ENCODE results near the gene DIPK1C. TPM values are rescaled to one million over a fixed set of nuclear protein-coding genes. Genes with fewer than 3 reads are reported as not detected.

Gene DIPK1C
- total RNA-seq, 3 donors from 2014 or later (not counting 1 experiment from before 2014, with no cell fraction given), result not detected

DNA sequence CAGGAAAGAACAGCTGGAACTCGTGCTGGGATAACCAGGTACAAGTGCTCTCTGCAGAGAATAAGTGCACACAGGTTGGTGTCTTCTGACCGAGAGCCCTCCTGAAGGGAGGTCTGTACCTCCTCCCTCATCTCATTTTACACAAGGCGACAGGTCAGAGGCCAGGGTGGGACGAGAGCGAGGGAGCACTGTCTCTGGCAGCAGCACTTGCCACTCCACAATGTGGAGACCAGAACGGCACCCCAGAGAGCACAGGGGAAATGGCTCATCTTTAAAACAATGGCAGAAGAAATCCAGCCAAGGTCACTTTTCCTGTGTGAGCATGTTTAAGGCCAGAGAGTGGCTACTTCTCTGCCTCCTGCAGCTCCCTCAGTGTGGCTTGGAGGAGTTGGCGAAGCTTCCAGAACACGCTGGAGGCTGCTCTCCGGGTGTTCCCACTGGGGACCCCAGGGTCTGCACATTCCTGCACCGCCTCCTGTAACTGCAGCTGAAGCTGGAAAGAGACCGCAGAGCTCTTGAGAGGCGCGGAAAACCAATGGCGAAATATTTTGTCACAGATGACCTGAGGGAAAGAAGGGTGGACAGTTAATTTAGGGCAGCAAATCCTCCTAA lies 20.8 kb downstream of the DIPK1C start:
- no peak overlapping the region for H3K4me3 Mint-ChIP-seq
- H3K27me3 ChIP-seq (ENCODE audit: control insufficient read depth, insufficient read depth, low read length), result no peaks in the 10 kb centered on the region
- no peak overlapping the region for H3K27ac ChIP-seq (ENCODE audit: low read length)
- H3K27me3 Mint-ChIP-seq (ENCODE audit: low read depth in 2 of 2), result peaks cover 0 to 8% of the 10 kb centered on the region in 2 donors
- no peaks in the 10 kb centered on the region for H3K36me3 ChIP-seq (ENCODE audit: control insufficient read depth, insufficient read depth, low read length)
- H3K4me1 ChIP-seq (ENCODE audit: control insufficient read depth, insufficient read depth, low read length), result no peaks in the 10 kb centered on the region
- no peak overlapping the region for H3K4me3 ChIP-seq (ENCODE audit: low read length)
- DNase-seq, result no peak
- H3K4me1 Mint-ChIP-seq, result no peaks in the 10 kb centered on the region
- no peaks in the 10 kb centered on the region for H3K9me3 Mint-ChIP-seq
- 92% methylated on average over 14 of the region's 14 CpGs for WGBS (ENCODE audit: insufficient coverage)
- no peaks in the 10 kb centered on the region for H3K36me3 Mint-ChIP-seq
- no peak for ATAC-seq
- no peak for TF ChIP-seq CTCF (IDR thresholded peaks at IDR 0.05)
- H3K9me3 ChIP-seq (ENCODE audit: control insufficient read depth, insufficient read depth, low read length), result no peaks in the 10 kb centered on the region
- no peak overlapping the region for H3K27ac Mint-ChIP-seq
- intact Hi-C loops (cut with micrococcal nuclease), result no loop called here

DNA sequence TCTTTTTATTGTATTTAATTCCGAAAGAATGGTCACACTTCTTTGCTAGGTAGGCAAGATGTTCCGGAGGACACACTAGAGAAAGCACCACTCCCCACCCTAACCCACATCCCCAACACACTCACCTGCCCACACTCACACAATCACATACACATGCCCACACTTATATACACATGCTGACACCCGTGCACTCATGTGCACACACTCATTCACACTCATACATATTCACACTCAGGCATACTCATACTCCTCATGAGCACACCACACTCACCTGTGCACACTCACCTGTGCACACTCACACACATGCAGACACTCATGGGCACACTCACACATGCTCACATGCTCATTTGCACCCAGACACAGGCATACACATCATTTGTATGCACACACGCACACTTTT lies 21.4 kb downstream of the DIPK1C start:
- no peak for TF ChIP-seq CTCF (IDR thresholded peaks at IDR 0.05)
- 93% methylated on average over 4 of the region's 4 CpGs for WGBS (ENCODE audit: insufficient coverage)
- Mint-ChIP-seq H3K36me3 (no peaks in the 10 kb centered on the region), H3K9me3 (no peaks in the 10 kb centered on the region), H3K27ac (no peak overlapping the region), H3K27me3 (ENCODE audit: low read depth in 2 of 2) (peaks cover 0 to 8% of the 10 kb centered on the region in 2 donors), H3K4me3 (no peak overlapping the region), H3K4me1 (no peaks in the 10 kb centered on the region)
- H3K27ac ChIP-seq (ENCODE audit: low read length), result no peak overlapping the region
- ATAC-seq, result peak in 1 of 3 donors; percentile 36
- no peaks in the 10 kb centered on the region for H3K4me1 ChIP-seq (ENCODE audit: control insufficient read depth, insufficient read depth, low read length)
- H3K4me3 ChIP-seq (ENCODE audit: low read length), result no peak overlapping the region
- H3K9me3 ChIP-seq (ENCODE audit: control insufficient read depth, insufficient read depth, low read length), result no peaks in the 10 kb centered on the region
- intact Hi-C loops (cut with micrococcal nuclease), result no loop called here
- no peaks in the 10 kb centered on the region for H3K36me3 ChIP-seq (ENCODE audit: control insufficient read depth, insufficient read depth, low read length)
- no peak for DNase-seq
- H3K27me3 ChIP-seq (ENCODE audit: control insufficient read depth, insufficient read depth, low read length), result no peaks in the 10 kb centered on the region

DNA sequence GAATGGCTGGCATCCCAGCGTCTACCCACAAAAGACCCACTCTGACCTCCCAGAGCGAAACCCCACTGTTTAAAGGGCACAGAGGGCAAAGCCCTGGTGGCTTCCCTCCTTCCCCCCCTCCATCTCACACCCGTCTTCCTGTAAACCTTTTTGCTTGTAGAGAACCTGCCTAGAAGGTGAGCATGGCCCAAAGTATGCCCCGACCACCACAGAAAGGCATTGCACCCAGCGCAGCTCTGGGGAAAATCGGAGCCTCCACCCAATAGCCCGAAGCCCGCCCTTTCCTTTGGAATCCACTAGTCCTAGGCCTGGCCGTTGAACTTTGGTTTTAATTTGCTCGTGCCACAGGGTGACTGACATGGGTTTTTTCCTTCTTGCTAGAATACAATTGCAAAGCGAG lies 22.6 kb downstream of the DIPK1C start:
- intact Hi-C loops (cut with micrococcal nuclease), result no loop called here

More for the DNA sequence above, 22.6 kb downstream of the DIPK1C start:
- Histone ChIP-seq H3K9me3 (ENCODE audit: control insufficient read depth, insufficient read depth, low read length) (no peaks in the 10 kb centered on the region), H3K4me1 (ENCODE audit: control insufficient read depth, insufficient read depth, low read length) (no peaks in the 10 kb centered on the region), H3K4me3 (ENCODE audit: low read length) (no peak overlapping the region), H3K27ac (ENCODE audit: low read length) (no peak overlapping the region), H3K27me3 (ENCODE audit: control insufficient read depth, insufficient read depth, low read length) (no peaks in the 10 kb centered on the region), H3K36me3 (ENCODE audit: control insufficient read depth, insufficient read depth, low read length) (no peaks in the 10 kb centered on the region)
- no peak for TF ChIP-seq CTCF (IDR thresholded peaks at IDR 0.05)
- WGBS (ENCODE audit: insufficient coverage), result 94% methylated on average over 11 of the region's 11 CpGs
- ATAC-seq (no peak), DNase-seq (no peak)
- no peaks in the 10 kb centered on the region for H3K4me1 Mint-ChIP-seq
- H3K27me3 Mint-ChIP-seq (ENCODE audit: low read depth in 2 of 2), result peaks cover 0 to 8% of the 10 kb centered on the region in 2 donors
- no peaks in the 10 kb centered on the region for H3K36me3 Mint-ChIP-seq
- no peak overlapping the region for H3K4me3 Mint-ChIP-seq
- no peaks in the 10 kb centered on the region for H3K9me3 Mint-ChIP-seq
- no peak overlapping the region for H3K27ac Mint-ChIP-seq
